ENCODE data around the gene RALGAPA1.

The RALGAPA1 gene

GRCh38 chr14:35754671-35755070 is 54.4 kb downstream of the RALGAPA1 start:
- no peaks in the 10 kb centered on the region for H3K9me2 ChIP-seq (replicated peaks; ENCODE audit: control insufficient read depth, low read length)
- no peaks in the 10 kb centered on the region for H3K9me3 ChIP-seq (ENCODE audit: control insufficient read depth, insufficient read depth, low read length)
- H3K79me2 ChIP-seq (ENCODE audit: control insufficient read depth, low read length), result no peaks in the 10 kb centered on the region
- peaks cover 9% of the 10 kb centered on the region; the same call in 1 of the 2 replicates for H3K36me3 ChIP-seq (ENCODE audit: control insufficient read depth, low read length)
- H3K27ac ChIP-seq (ENCODE audit: low read depth, low read length), result no peak overlapping the region
- no peak overlapping the region for H3K4me2 ChIP-seq (ENCODE audit: low read length)
- no peaks in the 10 kb centered on the region for H4K20me1 ChIP-seq (ENCODE audit: control insufficient read depth, insufficient read depth, low read depth, low read length)
- no peak overlapping the region for H3K4me3 ChIP-seq (ENCODE audit: low read length)
- H3K4me1 ChIP-seq (ENCODE audit: control insufficient read depth, low read length), result 0 out of 2 replicates have a peak, but pooled peaks cover 3% of the 10 kb centered on the region
- H3F3A ChIP-seq (ENCODE audit: control insufficient read depth, insufficient read depth), result no peaks in the 10 kb centered on the region
- no peaks in the 10 kb centered on the region for H3K27me3 ChIP-seq (ENCODE audit: control insufficient read depth, low read length)
- no peak for TF ChIP-seq CTCF (IDR thresholded peaks at IDR 0.05; ENCODE audit: low read depth, low read length, poor library complexity, severe bottlenecking)
- no peak for TF ChIP-seq EZH2phosphoT487 (IDR thresholded peaks at IDR 0.05; ENCODE audit: borderline replicate concordance, low read length)

- no peaks in the 10 kb centered on the region for H3K9me3 ChIP-seq (ENCODE audit: control insufficient read depth, insufficient read depth, low read length)
- no peaks in the 10 kb centered on the region for H3F3A ChIP-seq (ENCODE audit: control insufficient read depth, insufficient read depth)
- H3K27me3 ChIP-seq (ENCODE audit: control insufficient read depth, low read length), result no peaks in the 10 kb centered on the region
- H3K36me3 ChIP-seq (ENCODE audit: control insufficient read depth, low read length), result peaks cover 9% of the 10 kb centered on the region
- H3K79me2 ChIP-seq (ENCODE audit: control insufficient read depth, low read length), result no peaks in the 10 kb centered on the region
- no peak for TF ChIP-seq EZH2phosphoT487 (IDR thresholded peaks at IDR 0.05; ENCODE audit: borderline replicate concordance, low read length)
- no peak for TF ChIP-seq CTCF (IDR thresholded peaks at IDR 0.05; ENCODE audit: low read depth, low read length, poor library complexity, severe bottlenecking)
- H3K27ac ChIP-seq (ENCODE audit: low read depth, low read length), result no peak overlapping the region
- H3K4me2 ChIP-seq (ENCODE audit: low read length), result no peak overlapping the region
- no peak overlapping the region for H3K4me3 ChIP-seq (ENCODE audit: low read length)
- H3K4me1 ChIP-seq (ENCODE audit: control insufficient read depth, low read length), result 0 out of 2 replicates have a peak, but pooled peaks cover 3% of the 10 kb centered on the region
- H3K9me2 ChIP-seq (replicated peaks; ENCODE audit: control insufficient read depth, low read length), result no peaks in the 10 kb centered on the region
- H4K20me1 ChIP-seq (ENCODE audit: control insufficient read depth, insufficient read depth, low read depth, low read length), result no peaks in the 10 kb centered on the region
These were observed 56.7 kb downstream of the RALGAPA1 start for GRCh38 chr14:35752380-35752779.

GRCh38 chr14:35750202-35750904 is 58.7 kb downstream of the RALGAPA1 start:
- H3K27ac ChIP-seq (ENCODE audit: low read depth, low read length), result no peak overlapping the region
- no peaks in the 10 kb centered on the region for H3K9me3 ChIP-seq (ENCODE audit: control insufficient read depth, insufficient read depth, low read length)
- H3K9me2 ChIP-seq (replicated peaks; ENCODE audit: control insufficient read depth, low read length), result no peaks in the 10 kb centered on the region
- H3K27me3 ChIP-seq (ENCODE audit: control insufficient read depth, low read length), result no peaks in the 10 kb centered on the region
- no peaks in the 10 kb centered on the region for H4K20me1 ChIP-seq (ENCODE audit: control insufficient read depth, insufficient read depth, low read depth, low read length)
- TF ChIP-seq EZH2phosphoT487 (IDR thresholded peaks at IDR 0.05; ENCODE audit: borderline replicate concordance, low read length) (no peak), CTCF (IDR thresholded peaks at IDR 0.05; ENCODE audit: low read depth, low read length, poor library complexity, severe bottlenecking) (no peak)
- no peaks in the 10 kb centered on the region for H3F3A ChIP-seq (ENCODE audit: control insufficient read depth, insufficient read depth)
- H3K4me2 ChIP-seq (ENCODE audit: low read length), result no peak overlapping the region
- no peak overlapping the region for H3K4me3 ChIP-seq (ENCODE audit: low read length)
- H3K79me2 ChIP-seq (ENCODE audit: control insufficient read depth, low read length), result no peaks in the 10 kb centered on the region
- H3K36me3 ChIP-seq (ENCODE audit: control insufficient read depth, low read length), result peaks cover 5% of the 10 kb centered on the region
- 0 out of 2 replicates have a peak, but pooled peaks cover 3% of the 10 kb centered on the region for H3K4me1 ChIP-seq (ENCODE audit: control insufficient read depth, low read length)

All from DOHH2 (cell line).